IMR-90 (cell line): ENCODE measurements around the gene TXNDC11. TPM values are rescaled to one million over a fixed set of nuclear protein-coding genes. Genes with fewer than 3 reads are reported as not detected.

Experiments
- ATAC-seq: fragments of 200-7000 bp; cut with Tn5 transposase; 2 replicates; pipeline ENCODE4 v1.9.1; 2020; ENCODE audit warnings: low read depth, mild to moderate bottlenecking, moderate library complexity
- BruUV-seq: library from RNA; stranded (reverse); fragments of 400-500 nt; replicated peaks from 2 replicates; lab custom pipeline; 2021; lab: Mats Ljungman, UMichigan
- CTCF ChIA-PET: fragments of 300-600 bp; formaldehyde crosslinking; extraction: SDS; loops from one replicate; lab custom pipeline; 2021; ENCODE audit warnings: antibody characterized with exemption; lab: Yijun Ruan, JAX
- POLR2A ChIA-PET: fragments of 300-600 bp; sonication (Branson Sonifier 250); formaldehyde crosslinking; loops from one replicate; lab custom pipeline; 2022; ENCODE audit warnings: antibody characterized with exemption; ENCODE audit not compliant: unreplicated experiment; lab: Charles Lee
- DNase-seq: peaks from one replicate; pipeline ENCODE4 v3.0.0; 2013
- H2AFZ ChIP-seq: replicated peaks from 2 replicates; pipeline ENCODE3; 2013; ENCODE audit warnings: low read length, mild to moderate bottlenecking; ENCODE audit not compliant: poor library complexity
- H2AK5ac ChIP-seq: 2 replicates; pipeline ENCODE4 v1.6.1; 2013; ENCODE audit warnings: low read depth, low read length, inconsistent platforms
- H2AK9ac ChIP-seq: replicated peaks from 2 replicates; pipeline ENCODE3; 2013; ENCODE audit warnings: mild to moderate bottlenecking, low read depth, low read length, moderate library complexity; ENCODE audit not compliant: poor library complexity
- H2BK120ac ChIP-seq: 2 replicates; pipeline ENCODE4 v1.6.1; 2013; ENCODE audit warnings: low read depth, low read length, inconsistent platforms
- H2BK15ac ChIP-seq: 3 replicates; pipeline ENCODE4 v1.6.1; 2013; ENCODE audit warnings: low read depth, low read length, inconsistent platforms
- H2BK20ac ChIP-seq: 2 replicates; pipeline ENCODE4 v1.6.1; 2013; ENCODE audit warnings: low read depth, mild to moderate bottlenecking, inconsistent platforms, low read length, moderate library complexity
- H2BK5ac ChIP-seq: 2 replicates; pipeline ENCODE4 v1.6.1; 2013; ENCODE audit warnings: mild to moderate bottlenecking, low read depth, low read length, inconsistent platforms; ENCODE audit not compliant: poor library complexity, severe bottlenecking
- H3K14ac ChIP-seq: replicated peaks from 2 replicates; pipeline ENCODE4 v1.6.1; 2013; ENCODE audit warnings: low read depth, low read length, inconsistent platforms
- H3K18ac ChIP-seq: 2 replicates; pipeline ENCODE4 v1.6.1; 2013; ENCODE audit warnings: low read depth, low read length, control low read depth
- H3K23ac ChIP-seq: 2 replicates; pipeline ENCODE4 v1.6.1; 2013; ENCODE audit warnings: low read depth, low read length, inconsistent platforms
- H3K27ac ChIP-seq: 2 replicates; pipeline ENCODE4 v1.5.1; 2013; ENCODE audit warnings: mild to moderate bottlenecking, control low read depth, low read length; ENCODE audit not compliant: insufficient read depth
- H3K27me3 ChIP-seq: 2 replicates; pipeline ENCODE4 v1.6.1; 2013; ENCODE audit warnings: low read length; ENCODE audit not compliant: control insufficient read depth, insufficient read depth
- H3K36me3 ChIP-seq: 2 replicates; pipeline ENCODE4 v1.6.1; 2013; ENCODE audit warnings: low read length, mixed read lengths; ENCODE audit not compliant: control insufficient read depth, insufficient read depth
- H3K4ac ChIP-seq: 2 replicates; pipeline ENCODE4 v1.6.1; 2013; ENCODE audit warnings: low read depth, low read length, inconsistent platforms
- H3K4me1 ChIP-seq: 2 replicates; pipeline ENCODE4 v1.6.1; 2013; ENCODE audit warnings: low read length, mixed read lengths; ENCODE audit not compliant: control insufficient read depth, insufficient read depth
- H3K4me2 ChIP-seq: 2 replicates; pipeline ENCODE4 v1.6.1; 2013; ENCODE audit warnings: low read depth, mild to moderate bottlenecking, control low read depth, low read length, moderate library complexity
- H3K4me3 ChIP-seq: 2 replicates; pipeline ENCODE4 v1.5.1; 2013; ENCODE audit warnings: low read depth, mild to moderate bottlenecking, control low read depth, low read length, moderate library complexity; ENCODE audit not compliant: insufficient read depth
- H3K56ac ChIP-seq: 2 replicates; pipeline ENCODE4 v1.6.1; 2013; ENCODE audit warnings: low read length, inconsistent platforms; ENCODE audit not compliant: insufficient read depth; ENCODE audit errors: extremely low read depth
- H3K79me1 ChIP-seq, 2 experiments: 2 replicates each; pipeline ENCODE4 v1.6.1; 2013; ENCODE audit warnings: low read length in 2 of 2, inconsistent platforms in 1 of 2, low read depth in 1 of 2
- H3K9ac ChIP-seq: 2 replicates; pipeline ENCODE4 v1.6.1; 2013; ENCODE audit warnings: low read depth, low read length, control low read depth
- H3K9me1 ChIP-seq: 2 replicates; pipeline ENCODE4 v1.6.1; 2013; ENCODE audit warnings: low read length, inconsistent platforms; ENCODE audit not compliant: insufficient read depth
- H3K9me3 ChIP-seq: 2 replicates; pipeline ENCODE4 v1.6.1; 2013; ENCODE audit warnings: low read length; ENCODE audit not compliant: control insufficient read depth, insufficient read depth
- H4K20me1 ChIP-seq: 2 replicates; pipeline ENCODE4 v1.6.1; 2013; ENCODE audit warnings: low read length, inconsistent platforms; ENCODE audit not compliant: insufficient read depth
- H4K5ac ChIP-seq: 2 replicates; pipeline ENCODE4 v1.6.1; 2013; ENCODE audit warnings: mild to moderate bottlenecking, low read depth, low read length, control low read depth
- H4K8ac ChIP-seq, 2 experiments: 2 replicates each; pipeline ENCODE4 v1.6.1; 2013; ENCODE audit warnings: low read depth in 2 of 2, low read length in 2 of 2, control low read depth in 1 of 2, inconsistent platforms in 1 of 2
- H4K91ac ChIP-seq: 2 replicates; pipeline ENCODE4 v1.6.1; 2013; ENCODE audit warnings: low read depth, low read length, inconsistent platforms; ENCODE audit not compliant: insufficient read depth
- CTCF ChIP-seq: conservative IDR thresholded peaks from 2 replicates; pipeline ENCODE4 v1.5.1; 2012; ENCODE audit warnings: mild to moderate bottlenecking, low read depth, low read length, improper control_type of control experiment
- ELK1 ChIP-seq: fragments of 150-350 bp; IDR thresholded peaks from 2 replicates; pipeline ENCODE4 v1.6.1; 2016; ENCODE audit warnings: low read depth, mild to moderate bottlenecking, low read length, moderate library complexity, borderline replicate concordance
- NFE2L2 ChIP-seq: fragments of 150-350 bp; IDR thresholded peaks from 2 replicates; pipeline ENCODE4 v1.6.1; 2016; ENCODE audit warnings: low read depth, mild to moderate bottlenecking, low read length
- RAD21 ChIP-seq: IDR thresholded peaks from 2 replicates; pipeline ENCODE4 v1.6.1; 2012; ENCODE audit warnings: low read length, improper control_type of control experiment
- RFX5 ChIP-seq: IDR thresholded peaks from 2 replicates; pipeline ENCODE4 v1.8.0; 2012; ENCODE audit warnings: low read depth, mild to moderate bottlenecking, low read length, moderate library complexity
- SMC3 ChIP-seq: fragments of 150-350 bp; IDR thresholded peaks from 2 replicates; pipeline ENCODE4 v1.6.1; 2016; ENCODE audit warnings: low read depth, mild to moderate bottlenecking, antibody characterized with exemption, low read length, moderate library complexity
- USF2 ChIP-seq: fragments of 150-350 bp; IDR thresholded peaks from 2 replicates; pipeline ENCODE4 v1.6.1; 2017; ENCODE audit warnings: mild to moderate bottlenecking, antibody characterized with exemption, low read length, low read depth
- WGBS, 2 experiments: methylation state at CpG; one replicate each; pipeline versions ENCODE4 v1.1.5 to v1.1.7; 2013; ENCODE audit warnings: missing lambda C conversion rate in 2 of 2; ENCODE audit not compliant: insufficient read length in 1 of 2; ENCODE audit errors: extremely low coverage in 2 of 2; 5-methylcytosine and 5-hydroxymethylcytosine counted together
- dilution Hi-C: fragments of 300-500 bp; cut with HindIII; formaldehyde crosslinking; loops from one replicate; pipeline ENCODE4 v1.14.3; 2018; ENCODE audit warnings: low sequenced_read_pairs; ENCODE audit not compliant: unreplicated experiment
- in situ Hi-C: fragments of 300-500 bp; cut with MboI; formaldehyde crosslinking; loops from 3 replicates; pipeline ENCODE4 v1.14.3; 2019; ENCODE audit warnings: low sequenced_read_pairs, inconsistent platforms, mixed read lengths
- intact Hi-C: fragments of 100-400 bp; cut with micrococcal nuclease; formaldehyde crosslinking; loops from 2 replicates; pipeline ENCODE4 v1.10.0; 2022
- polyA plus RNA-seq, 3 experiments: library from polyadenylated mRNA; depleted of rRNA; stranded (reverse); fragments of >200 nt; gene quantifications; 2 replicates each; pipeline ENCODE4 v1.2.3, GENCODE V29; 2012; ENCODE audit warnings: low replicate concordance in 1 of 3
- total RNA-seq: library from RNA; depleted of rRNA; stranded (reverse); fragments of >200 nt; gene quantifications from 2 replicates; pipeline ENCODE4 v1.2.3, GENCODE V29; 2012

TXNDC11 gene
- total and polyA plus RNA-seq, 2 of the 4 experiments (the other 2 are of a cell fraction) = 25.3 to 42.9 TPM

- H3K9me3 ChIP-seq = no peaks in the 10 kb centered on the region
- 97% methylated on average over 7 of the region's 10 CpGs; no CpG with 5 or more reads in 1 of the 2 experiments for WGBS, 2 experiments
- no peak overlapping the region for H3K4me3 ChIP-seq
- no peak overlapping the region for H2BK5ac ChIP-seq
- H2AK5ac ChIP-seq = peak overlapping the region; percentile 42; the same call in 1 of the 2 replicates
- H4K20me1 ChIP-seq = no peaks in the 10 kb centered on the region
- H4K5ac ChIP-seq = 0 out of 2 replicates have a peak overlapping the region, but pooled peaks have one; percentile 32
- CTCF ChIA-PET = interaction anchor here (0.6 to 0.7 kb wide), 2 partner anchors 103 to 239 kb away, joined by 3 read pairs; no protein-coding TSS in a partner anchor
- TF ChIP-seq ELK1 = no peak
- no peak for TF ChIP-seq RAD21
- no peak for TF ChIP-seq SMC3
- TF ChIP-seq CTCF = no peak
- no peak for TF ChIP-seq USF2
- TF ChIP-seq NFE2L2 = no peak
- no peak for TF ChIP-seq RFX5
- H3K18ac ChIP-seq = 0 out of 2 replicates have a peak overlapping the region, but pooled peaks have one; percentile 35
- H2AFZ ChIP-seq = no peak overlapping the region
- no peak overlapping the region for H3K56ac ChIP-seq
- H2BK15ac ChIP-seq = peak overlapping the region; percentile 77; the same call in 2 of the 3 replicates
- DNase-seq (no peak), ATAC-seq (no peak)
- H3K4me1 ChIP-seq = peaks cover 27% of the 10 kb centered on the region
- no peaks in the 10 kb centered on the region for H3K27me3 ChIP-seq
- peak overlapping the region; percentile 55 for H4K91ac ChIP-seq
- H3K14ac ChIP-seq = 0 out of 2 replicates have a peak overlapping the region, but pooled peaks have one; percentile 7
- no peak overlapping the region for H3K23ac ChIP-seq
- no peak overlapping the region for H4K8ac ChIP-seq
- H3K27ac ChIP-seq = no peak overlapping the region
- no TSS peak for BruUV-seq
- dilution Hi-C loops = no loop called here
- intact Hi-C loops = no loop called here
- POLR2A ChIA-PET = no interaction called here
- no peak overlapping the region for H3K9ac ChIP-seq
- H3K4ac ChIP-seq = peak overlapping the region; percentile 11; the same call in 1 of the 2 replicates
- in situ Hi-C loops = no loop called here
- peak overlapping the region; percentile 0 for H2AK9ac ChIP-seq
- H3K4me2 ChIP-seq = no peak overlapping the region
- peak overlapping the region; percentile 26 for H2BK20ac ChIP-seq
- no peaks in the 10 kb centered on the region for H3K36me3 ChIP-seq
- no peaks in the 10 kb centered on the region; a peak in 1 of 4 replicates for H3K79me1 ChIP-seq
- peak overlapping the region; percentile 28 for H2BK120ac ChIP-seq
- H3K9me1 ChIP-seq = peaks cover 16% of the 10 kb centered on the region
Observed at GRCh38 chr16:11635113-11635652, 107.5 kb downstream of the TXNDC11 start.
